Measurements from ENCODE around the gene UBE2L3.

UBE2L3 gene

DNA sequence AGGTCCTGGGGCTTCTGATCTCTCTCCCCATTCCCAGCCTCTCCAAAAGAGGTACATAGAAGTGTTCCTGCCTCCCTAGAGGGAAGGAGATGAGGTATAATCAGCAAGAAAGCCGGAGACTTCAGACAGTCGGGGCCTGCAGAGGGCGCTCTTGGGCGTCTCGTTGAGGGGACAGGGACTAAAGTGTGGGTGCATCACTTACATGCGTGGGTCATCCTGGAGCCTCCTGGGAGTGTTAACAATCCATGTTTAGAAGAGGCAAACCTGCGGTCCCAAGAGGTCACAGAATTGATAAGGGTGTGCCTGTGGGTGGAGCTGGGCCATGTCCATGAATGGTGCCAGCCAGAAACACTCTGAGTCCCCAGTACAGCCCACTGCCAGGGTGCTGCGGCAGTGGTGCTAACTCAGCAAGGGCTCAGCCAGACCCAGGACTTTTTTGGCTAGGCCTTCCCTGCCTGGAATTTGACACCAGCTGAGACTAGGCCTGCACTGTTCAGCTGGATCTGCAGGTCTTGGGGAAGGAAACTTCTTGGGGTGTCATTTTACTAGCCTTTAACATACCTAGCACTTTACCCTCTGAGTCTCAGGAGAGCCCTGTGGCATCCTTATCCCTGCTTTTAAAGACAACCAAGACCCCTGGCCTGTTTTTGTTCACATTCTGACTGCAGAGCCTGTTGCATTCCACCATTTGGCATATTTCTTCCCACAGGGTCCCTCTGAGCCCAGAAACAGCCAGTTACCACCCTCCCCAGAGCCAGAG is 56.8 kb downstream of the UBE2L3 start:
- H3K4me3 ChIP-seq (ENCODE audit: control insufficient read depth, low read depth, low read length) = no peak overlapping the region
- TF ChIP-seq, protein P1, sequence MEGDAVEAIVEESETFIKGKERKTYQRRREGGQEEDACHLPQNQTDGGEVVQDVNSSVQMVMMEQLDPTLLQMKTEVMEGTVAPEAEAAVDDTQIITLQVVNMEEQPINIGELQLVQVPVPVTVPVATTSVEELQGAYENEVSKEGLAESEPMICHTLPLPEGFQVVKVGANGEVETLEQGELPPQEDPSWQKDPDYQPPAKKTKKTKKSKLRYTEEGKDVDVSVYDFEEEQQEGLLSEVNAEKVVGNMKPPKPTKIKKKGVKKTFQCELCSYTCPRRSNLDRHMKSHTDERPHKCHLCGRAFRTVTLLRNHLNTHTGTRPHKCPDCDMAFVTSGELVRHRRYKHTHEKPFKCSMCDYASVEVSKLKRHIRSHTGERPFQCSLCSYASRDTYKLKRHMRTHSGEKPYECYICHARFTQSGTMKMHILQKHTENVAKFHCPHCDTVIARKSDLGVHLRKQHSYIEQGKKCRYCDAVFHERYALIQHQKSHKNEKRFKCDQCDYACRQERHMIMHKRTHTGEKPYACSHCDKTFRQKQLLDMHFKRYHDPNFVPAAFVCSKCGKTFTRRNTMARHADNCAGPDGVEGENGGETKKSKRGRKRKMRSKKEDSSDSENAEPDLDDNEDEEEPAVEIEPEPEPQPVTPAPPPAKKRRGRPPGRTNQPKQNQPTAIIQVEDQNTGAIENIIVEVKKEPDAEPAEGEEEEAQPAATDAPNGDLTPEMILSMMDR (conservative IDR thresholded peaks at IDR 0.05; ENCODE audit: control insufficient read depth, insufficient read depth, low read depth, low read length) = peak; percentile 50
- DNase-seq (ENCODE audit: low read depth) = peak; percentile 30

DNA sequence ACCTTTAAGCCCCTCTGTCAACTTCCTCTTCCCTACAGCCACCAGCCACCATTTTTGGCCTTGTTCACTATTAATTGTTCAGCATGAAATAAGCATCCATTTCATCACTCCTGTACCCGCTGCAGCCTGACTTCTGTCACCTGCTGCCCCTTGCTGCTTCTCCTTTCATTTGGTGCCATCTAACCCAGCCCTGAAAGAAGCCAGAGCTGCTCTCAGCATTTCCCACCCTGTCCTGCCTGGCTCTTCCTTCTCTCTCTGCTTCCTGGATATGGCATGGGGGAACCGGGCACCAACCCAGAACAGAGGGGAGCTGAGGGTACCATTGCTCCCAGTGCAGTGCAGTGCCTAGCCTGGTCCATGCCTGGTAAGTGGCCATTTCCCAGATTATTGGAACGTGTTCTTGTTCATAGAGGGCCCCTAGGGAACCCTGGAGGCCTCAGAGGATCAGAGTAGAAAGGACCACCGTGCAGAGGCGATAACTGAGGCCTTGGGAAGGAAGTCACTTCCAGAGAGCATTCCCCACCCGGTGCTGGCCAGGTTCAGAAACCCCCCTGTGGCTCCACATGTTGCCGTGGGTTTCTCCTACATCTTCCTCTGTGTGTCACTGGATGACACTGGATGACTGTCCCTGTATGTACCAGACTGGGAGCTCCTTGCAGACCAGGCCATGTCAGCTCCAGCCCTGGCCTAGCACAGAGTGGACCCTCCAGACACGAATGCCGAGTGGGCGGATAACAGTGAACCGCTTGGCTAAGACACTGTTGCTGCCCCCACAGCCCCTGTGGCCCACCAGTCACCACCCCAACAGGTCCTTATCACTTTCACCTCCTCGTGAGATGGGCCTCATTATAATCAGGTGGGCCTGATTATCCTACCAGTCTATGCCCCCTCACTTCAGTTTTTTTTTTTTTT is 57.6 kb downstream of the UBE2L3 start:
- no peak for DNase-seq (ENCODE audit: low read depth)
- TF ChIP-seq, protein P1 (conservative IDR thresholded peaks at IDR 0.05; ENCODE audit: control insufficient read depth, insufficient read depth, low read depth, low read length) = no peak
- no peak overlapping the region for H3K4me3 ChIP-seq (ENCODE audit: control insufficient read depth, low read depth, low read length)

DNA sequence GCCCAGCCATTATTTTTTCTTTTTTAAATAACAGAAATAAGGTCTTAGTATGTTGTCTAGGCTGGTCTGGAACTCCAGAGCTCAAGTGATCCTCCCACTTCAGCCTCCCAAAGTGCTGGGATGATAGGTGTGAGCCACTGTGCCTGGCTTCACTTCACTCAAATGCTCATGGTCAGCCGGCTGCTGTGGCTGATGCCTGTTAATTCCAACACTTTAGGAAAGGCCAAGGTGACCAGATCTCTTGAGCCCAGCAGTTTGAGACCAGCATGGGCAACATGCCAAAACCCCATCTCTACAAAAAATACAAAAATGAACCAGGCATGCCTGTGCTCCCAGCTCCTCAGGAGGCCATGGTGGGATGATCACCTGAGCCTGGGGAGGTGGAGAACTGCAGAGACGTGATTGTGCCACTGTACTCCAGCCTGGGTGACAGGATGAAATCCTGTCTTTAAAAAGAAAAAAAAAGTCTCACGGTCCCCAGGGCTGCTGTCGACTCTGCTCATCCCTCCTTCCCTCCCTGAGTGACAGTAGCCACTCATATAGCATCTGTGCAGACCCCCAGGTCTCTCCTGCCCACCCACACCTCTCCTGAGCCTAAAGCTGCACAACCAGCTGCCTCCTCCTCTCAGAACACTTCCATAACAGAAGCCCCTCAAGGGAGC is 58.7 kb downstream of the UBE2L3 start:
- DNase-seq (ENCODE audit: low read depth) = no peak
- no peak overlapping the region for H3K4me3 ChIP-seq (ENCODE audit: control insufficient read depth, low read depth, low read length)
- TF ChIP-seq, protein P1 (conservative IDR thresholded peaks at IDR 0.05; ENCODE audit: control insufficient read depth, insufficient read depth, low read depth, low read length) = no peak

DNA sequence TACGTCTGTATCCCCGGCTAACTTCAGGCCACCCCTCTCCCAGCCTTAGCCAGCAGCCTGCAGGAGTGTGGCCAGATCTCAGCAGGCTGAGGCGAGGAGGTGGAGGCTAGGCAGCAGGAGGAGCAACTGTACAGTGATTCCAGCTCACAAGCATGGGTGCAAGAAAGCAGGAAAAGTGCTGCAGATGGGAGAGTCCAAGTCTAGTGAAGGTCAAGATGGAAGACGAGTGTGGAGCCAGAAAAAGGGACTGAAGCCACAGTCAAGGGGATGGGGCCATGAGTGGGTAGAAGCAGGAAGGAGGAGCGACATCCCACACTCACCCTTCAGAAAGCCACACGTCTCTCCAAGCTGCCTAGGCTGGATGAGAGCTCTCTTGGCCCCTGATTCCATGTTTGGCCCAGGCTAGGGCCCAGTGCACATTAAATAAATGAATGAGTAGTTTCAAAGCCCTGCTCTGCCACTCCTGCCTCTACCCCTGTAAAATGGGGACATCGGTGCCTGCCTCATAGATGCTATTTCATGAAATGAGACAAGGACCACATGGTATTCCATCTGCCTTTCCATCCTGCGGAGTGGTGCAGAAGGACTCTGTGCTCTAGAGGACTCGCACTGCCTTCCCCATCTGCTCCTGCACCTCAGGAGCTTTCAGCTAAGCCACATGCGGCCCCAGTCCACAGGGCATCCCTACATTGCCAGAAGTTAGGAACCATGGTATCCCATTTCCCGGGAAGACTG is 59.4 kb downstream of the UBE2L3 start:
- DNase-seq (ENCODE audit: low read depth) = no peak
- TF ChIP-seq, protein P1 (conservative IDR thresholded peaks at IDR 0.05; ENCODE audit: control insufficient read depth, insufficient read depth, low read depth, low read length) = no peak
- no peak overlapping the region for H3K4me3 ChIP-seq (ENCODE audit: control insufficient read depth, low read depth, low read length)

DNA sequence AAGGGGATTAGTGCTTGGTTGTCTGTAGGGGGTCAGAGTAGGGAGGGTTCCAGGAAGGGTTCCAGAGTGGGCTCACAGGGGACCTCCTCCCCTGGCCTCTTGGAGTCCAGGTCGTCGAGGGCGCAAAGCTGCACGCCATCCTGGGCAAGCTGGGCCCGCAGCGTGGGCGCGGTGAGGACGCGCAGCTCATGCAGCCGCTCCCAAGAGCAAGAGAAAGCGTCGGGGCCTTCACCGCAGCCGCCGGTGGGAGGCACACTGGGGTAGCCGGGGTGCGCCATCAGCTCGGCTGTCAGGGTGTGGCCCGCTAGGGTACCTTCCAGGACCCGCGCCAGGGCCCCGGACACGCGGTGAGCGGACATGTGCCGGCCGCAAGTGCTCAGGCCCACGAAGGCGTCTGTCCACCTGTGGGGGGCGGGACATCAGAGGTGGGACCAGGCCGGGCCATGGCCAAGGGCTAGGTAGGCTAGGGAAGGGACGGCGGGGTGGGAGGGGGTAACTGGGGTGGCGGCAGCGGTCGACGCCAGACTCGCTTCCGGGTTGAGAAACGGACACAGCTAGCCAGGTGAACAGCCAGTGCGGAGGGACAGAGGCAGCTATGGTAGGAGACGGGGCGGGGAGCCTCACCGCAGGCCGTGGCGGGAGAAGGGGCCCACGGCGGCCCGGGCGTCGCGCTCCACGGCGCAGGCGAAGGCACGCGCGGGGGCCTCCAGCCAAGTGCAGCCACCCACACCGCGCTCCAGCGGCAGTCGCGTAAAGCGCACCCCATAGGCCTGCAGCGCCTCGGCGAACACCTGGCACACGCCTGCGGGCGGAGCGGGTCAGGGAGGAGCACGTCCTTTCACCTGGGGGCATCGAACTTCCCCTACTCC is 61.1 kb downstream of the UBE2L3 start:
- TF ChIP-seq, protein P1 (conservative IDR thresholded peaks at IDR 0.05; ENCODE audit: control insufficient read depth, insufficient read depth, low read depth, low read length) = no peak
- peak overlapping the region; percentile 77 for H3K4me3 ChIP-seq (ENCODE audit: control insufficient read depth, low read depth, low read length)
- no peak for DNase-seq (ENCODE audit: low read depth)
